HepG2 (cell line): ENCODE results near the gene LMNA. TPM values are rescaled to one million over a fixed set of nuclear protein-coding genes. Genes with fewer than 3 reads are reported as not detected.

ENCODE experiments used
- CBX1 ChIP-seq: IDR thresholded peaks from one replicate; pipeline ENCODE4 v1.6.1; 2016; ENCODE audit warnings: antibody characterized with exemption, low read depth
- DPF2 ChIP-seq: sonication (generic); formaldehyde crosslinking; IDR thresholded peaks from 2 replicates; pipeline ENCODE4 v1.4.0; 2020; ENCODE audit warnings: mild to moderate bottlenecking, low read depth, missing genetic modification reagents, borderline replicate concordance
- FOSL1 ChIP-seq: sonication (generic); formaldehyde crosslinking; IDR thresholded peaks from 2 replicates; pipeline ENCODE4 v1.9.0; 2021; ENCODE audit warnings: missing genetic modification reagents, borderline replicate concordance
- GTF2F1 ChIP-seq: fragments of 150-350 bp; IDR thresholded peaks from 2 replicates; pipeline ENCODE4 v1.6.1; 2014; ENCODE audit warnings: low read length
- HNRNPUL1 ChIP-seq: fragments of 200-400 bp; formaldehyde crosslinking; IDR thresholded peaks from 2 replicates; pipeline ENCODE4 v1.6.1; 2017; ENCODE audit warnings: low read depth, mild to moderate bottlenecking, low read length, moderate library complexity
- KLF9 ChIP-seq: IDR thresholded peaks from 2 replicates; pipeline ENCODE4 v1.6.1; 2016; ENCODE audit warnings: low read depth
- NFIC ChIP-seq: IDR thresholded peaks from 2 replicates; pipeline ENCODE4 v1.6.1; 2012; ENCODE audit warnings: mild to moderate bottlenecking, low read length, inconsistent platforms
- REPIN1 ChIP-seq: sonication (generic); formaldehyde crosslinking; IDR thresholded peaks from 2 replicates; pipeline ENCODE4 v1.8.0; 2022; ENCODE audit warnings: missing genetic modification reagents, low read depth, mild to moderate bottlenecking, borderline replicate concordance
- ZBTB20 ChIP-seq: sonication (generic); formaldehyde crosslinking; IDR thresholded peaks from 2 replicates; pipeline ENCODE4 v1.8.1; 2023; ENCODE audit warnings: missing genetic modification reagents, low read depth, mild to moderate bottlenecking, borderline replicate concordance
- ZMYM2 ChIP-seq: sonication (generic); formaldehyde crosslinking; IDR thresholded peaks from 2 replicates; pipeline ENCODE4 v1.8.0; 2022; ENCODE audit warnings: mild to moderate bottlenecking, missing genetic modification reagents
- ZNF12 ChIP-seq: sonication (generic); formaldehyde crosslinking; IDR thresholded peaks from 2 replicates; pipeline ENCODE4 v1.5.0; 2020; ENCODE audit warnings: missing genetic modification reagents
- ZNF121 ChIP-seq: sonication (generic); formaldehyde crosslinking; IDR thresholded peaks from 2 replicates; pipeline ENCODE4 v1.5.0; 2020; ENCODE audit warnings: mild to moderate bottlenecking, missing genetic modification reagents
- ZNF260 ChIP-seq: sonication (generic); formaldehyde crosslinking; IDR thresholded peaks from 2 replicates; pipeline ENCODE4 v1.4.0; 2020; ENCODE audit warnings: missing genetic modification reagents, low read depth, mild to moderate bottlenecking, borderline replicate concordance
- ZNF33B ChIP-seq: sonication (generic); formaldehyde crosslinking; IDR thresholded peaks from 2 replicates; pipeline ENCODE4 v1.5.1; 2020; ENCODE audit warnings: mild to moderate bottlenecking, missing genetic modification reagents
- ZNF431 ChIP-seq: sonication (generic); formaldehyde crosslinking; IDR thresholded peaks from 2 replicates; pipeline ENCODE4 v1.9.0; 2022; ENCODE audit warnings: missing genetic modification reagents, low read depth, mild to moderate bottlenecking, borderline replicate concordance
- ZNF552 ChIP-seq: sonication (generic); formaldehyde crosslinking; IDR thresholded peaks from 2 replicates; pipeline ENCODE4 v1.9.0; 2022; ENCODE audit warnings: missing genetic modification reagents, mild to moderate bottlenecking, borderline replicate concordance
- ZNF614 ChIP-seq: IDR thresholded peaks from 2 replicates; pipeline ENCODE4 v1.6.1; 2018; ENCODE audit warnings: missing biosample characterization, missing genetic modification reagents, inconsistent platforms, borderline replicate concordance
- ZNF720 ChIP-seq: sonication (generic); formaldehyde crosslinking; IDR thresholded peaks from 2 replicates; pipeline ENCODE4 v1.4.0; 2020; ENCODE audit warnings: missing genetic modification reagents
- polyA plus RNA-seq, 8 experiments: library from polyadenylated mRNA; depleted of rRNA in 3 of 8; stranded (reverse) in 7 of 8; unstranded in 1 of 8; fragments of >200 nt; fragmentation: Illumina TruSeq in 4 of 8; extraction: Trizol in 4 of 8; gene quantifications; 2 replicates each; pipeline versions ENCODE4 v1.2.1 to v1.2.3, GENCODE V29; 2011 to 2016; ENCODE audit warnings: low read depth in 4 of 8, missing spikeins in 1 of 8, mixed read lengths in 1 of 8; ENCODE audit not compliant: insufficient read depth in 1 of 8
- total RNA-seq, 5 experiments: library from RNA; depleted of rRNA; stranded (reverse); fragments of >200 nt; fragmentation: Illumina TruSeq; extraction: Trizol; gene quantifications; 2 replicates each; pipeline ENCODE4 v1.2.3, GENCODE V29; 2016; ENCODE audit warnings: low read depth in 1 of 5
- TF ChIP-seq, protein P1 (sequence below): sonication (generic); formaldehyde crosslinking; IDR thresholded peaks from 2 replicates; pipeline ENCODE4 v1.8.1; 2023; ENCODE audit warnings: mild to moderate bottlenecking, missing genetic modification reagents, borderline replicate concordance
- TF ChIP-seq, protein P2 (sequence below): sonication (generic); formaldehyde crosslinking; IDR thresholded peaks from 2 replicates; pipeline ENCODE4 v1.4.0; 2020; ENCODE audit warnings: missing genetic modification reagents
- TF ChIP-seq, protein P3 (sequence below): sonication (generic); formaldehyde crosslinking; IDR thresholded peaks from 2 replicates; pipeline ENCODE4 v1.4.0; 2020; ENCODE audit warnings: missing genetic modification reagents, borderline replicate concordance
- TF ChIP-seq, protein P4 (sequence below): sonication (generic); formaldehyde crosslinking; IDR thresholded peaks from 2 replicates; pipeline ENCODE4 v1.8.0; 2023; ENCODE audit warnings: mild to moderate bottlenecking, missing genetic modification reagents

Gene LMNA
- total and polyA plus RNA-seq, 2 of the 13 experiments (the other 11 are each of a cell fraction or from before 2014, with no cell fraction given), result 107 to 225 TPM

DNA sequence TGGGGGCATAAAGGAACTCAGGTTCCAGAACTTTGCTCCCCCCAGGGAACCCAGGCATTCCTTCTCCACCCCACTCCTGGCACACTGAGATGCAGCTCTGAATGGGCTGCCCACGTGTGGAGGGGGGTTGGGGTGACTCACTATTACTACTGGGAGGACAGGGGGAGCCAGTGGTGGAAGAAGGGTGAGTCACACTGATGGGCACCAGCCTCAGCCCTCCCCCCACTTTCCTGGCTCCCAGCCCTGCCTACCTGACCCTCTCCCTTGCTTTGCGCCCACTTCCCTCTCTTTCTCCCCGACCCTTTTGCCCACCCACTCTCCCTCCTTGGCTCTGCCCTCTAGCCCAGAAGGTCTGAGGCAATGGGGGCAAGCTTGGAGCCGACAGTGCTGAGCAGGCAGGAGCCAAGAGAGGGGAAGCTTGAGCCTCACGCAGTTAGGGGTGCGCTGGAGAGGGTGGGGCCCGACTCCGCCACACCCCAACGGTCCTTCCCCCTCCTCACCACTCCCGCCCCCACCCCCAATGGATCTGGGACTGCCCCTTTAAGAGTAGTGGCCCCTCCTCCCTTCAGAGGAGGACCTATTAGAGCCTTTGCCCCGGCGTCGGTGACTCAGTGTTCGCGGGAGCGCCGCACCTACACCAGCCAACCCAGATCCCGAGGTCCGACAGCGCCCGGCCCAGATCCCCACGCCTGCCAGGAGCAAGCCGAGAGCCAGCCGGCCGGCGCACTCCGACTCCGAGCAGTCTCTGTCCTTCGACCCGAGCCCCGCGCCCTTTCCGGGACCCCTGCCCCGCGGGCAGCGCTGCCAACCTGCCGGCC, at the start of gene LMNA (continued):
- TF ChIP-seq GTF2F1 (no peak), ZNF720 (CRISPR knock-in tag) (no peak), CBX1 (no peak), ZNF121 (CRISPR knock-in tag) (no peak), DPF2 (CRISPR knock-in tag) (peak; percentile 46; the same call in 1 of the 2 replicates), ZNF552 (CRISPR knock-in tag) (no peak), ZMYM2 (CRISPR knock-in tag) (no peak), NFIC (no peak), REPIN1 (CRISPR knock-in tag) (no peak), KLF9 (no peak; the same call in 1 of the 2 replicates), ZNF33B (0 out of 2 replicates have a peak, but pooled peaks have one; percentile 74), ZNF260 (CRISPR knock-in tag) (no peak), ZNF431 (no peak), HNRNPUL1 (no peak), ZBTB20 (CRISPR knock-in tag) (no peak), ZNF12 (CRISPR knock-in tag) (0 out of 2 replicates have a peak, but pooled peaks have one; percentile 14), FOSL1 (CRISPR knock-in tag) (peak; percentile 62), ZNF614 (CRISPR knock-in tag) (no peak)
- TF ChIP-seq, protein P1, sequence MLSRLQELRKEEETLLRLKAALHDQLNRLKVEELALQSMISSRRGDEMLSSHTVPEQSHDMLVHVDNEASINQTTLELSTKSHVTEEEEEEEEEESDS (CRISPR knock-in tag), result no peak
- TF ChIP-seq, protein P2, sequence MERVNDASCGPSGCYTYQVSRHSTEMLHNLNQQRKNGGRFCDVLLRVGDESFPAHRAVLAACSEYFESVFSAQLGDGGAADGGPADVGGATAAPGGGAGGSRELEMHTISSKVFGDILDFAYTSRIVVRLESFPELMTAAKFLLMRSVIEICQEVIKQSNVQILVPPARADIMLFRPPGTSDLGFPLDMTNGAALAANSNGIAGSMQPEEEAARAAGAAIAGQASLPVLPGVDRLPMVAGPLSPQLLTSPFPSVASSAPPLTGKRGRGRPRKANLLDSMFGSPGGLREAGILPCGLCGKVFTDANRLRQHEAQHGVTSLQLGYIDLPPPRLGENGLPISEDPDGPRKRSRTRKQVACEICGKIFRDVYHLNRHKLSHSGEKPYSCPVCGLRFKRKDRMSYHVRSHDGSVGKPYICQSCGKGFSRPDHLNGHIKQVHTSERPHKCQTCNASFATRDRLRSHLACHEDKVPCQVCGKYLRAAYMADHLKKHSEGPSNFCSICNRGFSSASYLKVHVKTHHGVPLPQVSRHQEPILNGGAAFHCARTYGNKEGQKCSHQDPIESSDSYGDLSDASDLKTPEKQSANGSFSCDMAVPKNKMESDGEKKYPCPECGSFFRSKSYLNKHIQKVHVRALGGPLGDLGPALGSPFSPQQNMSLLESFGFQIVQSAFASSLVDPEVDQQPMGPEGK (CRISPR knock-in tag), result peak; percentile 80
- TF ChIP-seq, protein P3, sequence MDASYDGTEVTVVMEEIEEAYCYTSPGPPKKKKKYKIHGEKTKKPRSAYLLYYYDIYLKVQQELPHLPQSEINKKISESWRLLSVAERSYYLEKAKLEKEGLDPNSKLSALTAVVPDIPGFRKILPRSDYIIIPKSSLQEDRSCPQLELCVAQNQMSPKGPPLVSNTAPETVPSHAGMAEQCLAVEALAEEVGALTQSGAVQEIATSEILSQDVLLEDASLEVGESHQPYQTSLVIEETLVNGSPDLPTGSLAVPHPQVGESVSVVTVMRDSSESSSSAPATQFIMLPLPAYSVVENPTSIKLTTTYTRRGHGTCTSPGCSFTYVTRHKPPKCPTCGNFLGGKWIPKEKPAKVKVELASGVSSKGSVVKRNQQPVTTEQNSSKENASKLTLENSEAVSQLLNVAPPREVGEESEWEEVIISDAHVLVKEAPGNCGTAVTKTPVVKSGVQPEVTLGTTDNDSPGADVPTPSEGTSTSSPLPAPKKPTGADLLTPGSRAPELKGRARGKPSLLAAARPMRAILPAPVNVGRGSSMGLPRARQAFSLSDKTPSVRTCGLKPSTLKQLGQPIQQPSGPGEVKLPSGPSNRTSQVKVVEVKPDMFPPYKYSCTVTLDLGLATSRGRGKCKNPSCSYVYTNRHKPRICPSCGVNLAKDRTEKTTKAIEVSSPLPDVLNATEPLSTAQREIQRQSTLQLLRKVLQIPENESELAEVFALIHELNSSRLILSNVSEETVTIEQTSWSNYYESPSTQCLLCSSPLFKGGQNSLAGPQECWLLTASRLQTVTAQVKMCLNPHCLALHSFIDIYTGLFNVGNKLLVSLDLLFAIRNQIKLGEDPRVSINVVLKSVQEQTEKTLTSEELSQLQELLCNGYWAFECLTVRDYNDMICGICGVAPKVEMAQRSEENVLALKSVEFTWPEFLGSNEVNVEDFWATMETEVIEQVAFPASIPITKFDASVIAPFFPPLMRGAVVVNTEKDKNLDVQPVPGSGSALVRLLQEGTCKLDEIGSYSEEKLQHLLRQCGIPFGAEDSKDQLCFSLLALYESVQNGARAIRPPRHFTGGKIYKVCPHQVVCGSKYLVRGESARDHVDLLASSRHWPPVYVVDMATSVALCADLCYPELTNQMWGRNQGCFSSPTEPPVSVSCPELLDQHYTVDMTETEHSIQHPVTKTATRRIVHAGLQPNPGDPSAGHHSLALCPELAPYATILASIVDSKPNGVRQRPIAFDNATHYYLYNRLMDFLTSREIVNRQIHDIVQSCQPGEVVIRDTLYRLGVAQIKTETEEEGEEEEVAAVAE (CRISPR knock-in tag), result peak; percentile 32; the same call in 1 of the 2 replicates
- TF ChIP-seq, protein P4, sequence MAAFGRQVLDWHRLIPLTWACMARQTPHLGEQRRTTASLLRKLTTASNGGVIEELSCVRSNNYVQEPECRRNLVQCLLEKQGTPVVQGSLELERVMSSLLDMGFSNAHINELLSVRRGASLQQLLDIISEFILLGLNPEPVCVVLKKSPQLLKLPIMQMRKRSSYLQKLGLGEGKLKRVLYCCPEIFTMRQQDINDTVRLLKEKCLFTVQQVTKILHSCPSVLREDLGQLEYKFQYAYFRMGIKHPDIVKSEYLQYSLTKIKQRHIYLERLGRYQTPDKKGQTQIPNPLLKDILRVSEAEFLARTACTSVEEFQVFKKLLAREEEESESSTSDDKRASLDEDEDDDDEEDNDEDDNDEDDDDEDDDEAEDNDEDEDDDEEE, result no peak
